AG08396 (cell line): ENCODE measurements around the gene PDE6D.
"Not testable (repeated sequence)": the region's sequence is repeated elsewhere in the genome, so short reads cannot be mapped to it uniquely, and the experiment has no call there.

ENCODE experiments used
- DNase-seq: peaks from one replicate; pipeline ENCODE4 v3.0.0; 2012; ENCODE audit warnings: low spot score, mixed read lengths

The PDE6D gene

DNA sequence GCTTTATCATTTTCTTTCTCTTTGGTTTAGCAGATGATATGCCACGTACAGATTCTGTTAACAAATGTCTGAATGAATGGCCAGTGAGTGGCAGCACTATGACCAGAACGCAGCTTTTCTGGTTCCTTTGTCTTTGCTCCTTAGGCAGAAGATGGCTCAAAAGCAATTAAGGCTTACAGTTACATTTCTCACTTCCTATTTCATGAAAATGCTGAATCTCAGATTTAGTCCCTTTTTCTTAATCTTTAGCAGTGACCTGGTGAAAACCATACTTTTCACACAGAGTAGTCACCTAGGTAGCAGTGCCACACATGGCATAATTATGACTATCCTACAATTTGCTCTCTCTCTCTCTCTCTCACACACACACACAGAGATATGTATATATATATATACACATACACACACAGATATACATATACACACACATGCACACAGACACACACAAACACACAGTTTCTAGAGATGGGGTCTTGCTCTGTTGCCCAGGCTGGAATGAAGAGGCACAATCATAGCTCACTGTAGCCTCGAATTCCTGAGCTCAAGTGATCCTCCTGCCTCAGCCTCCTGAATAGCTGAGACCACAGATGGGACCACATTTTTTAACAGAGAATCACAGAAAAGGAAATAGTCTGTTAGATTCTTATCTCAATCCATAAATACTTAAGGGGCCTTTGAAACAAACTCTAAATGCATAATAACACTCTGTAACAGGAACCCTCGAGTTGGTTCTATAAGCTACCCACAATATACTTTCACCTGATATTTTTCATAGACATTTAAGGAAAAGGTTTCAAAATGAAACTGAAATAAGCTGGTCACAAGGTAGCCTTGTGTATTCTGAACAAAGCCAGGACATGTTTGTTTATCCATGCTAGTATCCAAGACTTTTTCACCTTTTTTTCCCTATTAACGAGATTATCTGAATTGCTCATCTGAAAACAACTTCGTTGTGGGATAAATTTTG is 11.6 kb downstream of the PDE6D start:
- DNase-seq, result no peak

- DNase-seq, result no peak
Observed at GRCh38 chr2:231765496-231765929, 15.6 kb downstream of the PDE6D start.

DNA sequence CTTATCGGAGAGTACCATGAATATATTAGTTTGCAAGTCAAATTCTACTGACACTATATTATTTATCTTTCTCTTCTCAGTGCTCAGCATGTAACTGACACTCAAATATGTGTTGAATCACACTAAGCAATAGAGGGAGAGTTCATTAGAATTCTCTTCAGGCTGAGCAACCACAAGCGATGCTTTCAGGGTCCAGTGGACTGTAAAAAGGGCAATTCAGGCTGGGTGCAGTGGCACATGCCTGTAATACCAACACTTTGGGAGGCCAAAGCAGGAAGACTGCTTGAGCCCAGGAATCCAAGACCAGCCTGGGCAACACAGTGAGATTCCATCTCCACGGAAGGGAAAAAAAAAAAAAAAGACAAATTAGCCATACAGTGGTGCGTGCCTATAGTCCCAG is 16.3 kb downstream of the PDE6D start:
- DNase-seq, result no peak

- no peak for DNase-seq
Observed at GRCh38 chr2:231764124-231764523, 17.0 kb downstream of the PDE6D start.

- DNase-seq, result no peak
Observed at GRCh38 chr2:231761735-231762134, 19.3 kb downstream of the PDE6D start.

GRCh38 chr2:231752061-231752460 is 29.0 kb downstream of the PDE6D start:
- DNase-seq, result no peak

GRCh38 chr2:231751042-231751815 is 29.9 kb downstream of the PDE6D start:
- no peak for DNase-seq

- not testable (repeated sequence) for DNase-seq
Observed at GRCh38 chr2:231749016-231749415, 32.1 kb downstream of the PDE6D start.

DNA sequence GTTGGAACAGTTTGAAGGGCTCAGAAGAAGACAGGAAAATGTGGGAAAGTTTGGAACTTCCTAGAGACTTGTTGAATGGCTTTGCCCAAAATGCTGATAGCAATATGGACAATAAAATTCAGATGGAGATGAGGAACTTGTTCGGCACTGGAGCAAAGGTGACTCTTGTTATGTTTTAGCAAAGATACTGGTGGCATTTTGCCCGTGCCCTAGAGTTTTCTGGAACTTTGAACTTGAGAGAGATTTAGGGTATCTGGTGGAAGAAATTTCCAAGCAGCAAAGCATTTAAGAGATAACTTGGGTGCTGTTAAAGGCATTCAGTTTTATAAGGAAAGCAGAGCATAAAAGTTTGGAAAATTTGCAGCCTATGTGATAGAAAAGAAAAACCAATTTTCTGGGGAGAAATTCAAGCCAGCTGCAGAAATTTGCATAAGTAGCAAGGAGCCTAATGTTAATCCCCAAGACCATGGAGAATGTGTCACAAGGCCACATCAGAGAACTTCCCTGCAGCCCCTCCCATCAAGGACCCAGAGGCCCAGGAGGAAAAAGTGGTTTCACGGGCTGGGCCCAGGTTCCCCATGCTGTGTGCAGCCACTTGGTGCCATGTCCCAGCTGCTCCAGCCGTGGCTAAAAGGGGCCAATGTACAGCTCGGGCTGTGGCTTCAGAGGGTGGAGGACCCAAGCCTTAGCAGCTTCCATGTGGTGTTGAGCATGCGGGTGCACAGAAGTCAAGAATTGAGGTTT is 32.8 kb downstream of the PDE6D start:
- not testable (repeated sequence) for DNase-seq

GRCh38 chr2:231745303-231746038 is 35.6 kb downstream of the PDE6D start:
- DNase-seq, result no peak

- no peak for DNase-seq
Observed at GRCh38 chr2:231743376-231744116, 37.5 kb downstream of the PDE6D start.

DNA sequence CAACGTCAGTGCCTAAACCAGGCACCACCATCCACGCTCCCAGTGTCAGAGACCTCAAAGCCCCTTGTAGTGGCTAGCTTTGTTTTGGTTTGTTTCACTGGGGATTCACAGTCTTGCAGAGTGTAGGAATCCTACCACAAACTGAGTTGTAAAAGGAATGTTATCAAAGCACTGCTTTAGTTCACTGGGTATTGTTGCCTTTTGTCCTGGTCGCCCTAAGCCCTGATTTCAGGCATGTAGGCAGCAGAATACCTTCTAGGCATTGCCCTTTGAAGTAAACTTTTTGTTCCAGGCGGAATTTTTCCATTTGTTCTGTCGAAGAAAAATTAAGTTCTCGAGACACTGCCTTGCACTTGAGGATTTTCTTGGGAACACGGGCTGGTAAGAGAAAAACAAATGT is 43.3 kb downstream of the PDE6D start:
- no peak for DNase-seq

- no peak for DNase-seq
Observed at GRCh38 chr2:231732604-231733003, 48.5 kb downstream of the PDE6D start.

- no peak for DNase-seq
Observed at GRCh38 chr2:231727621-231728020, 53.5 kb downstream of the PDE6D start.

DNA sequence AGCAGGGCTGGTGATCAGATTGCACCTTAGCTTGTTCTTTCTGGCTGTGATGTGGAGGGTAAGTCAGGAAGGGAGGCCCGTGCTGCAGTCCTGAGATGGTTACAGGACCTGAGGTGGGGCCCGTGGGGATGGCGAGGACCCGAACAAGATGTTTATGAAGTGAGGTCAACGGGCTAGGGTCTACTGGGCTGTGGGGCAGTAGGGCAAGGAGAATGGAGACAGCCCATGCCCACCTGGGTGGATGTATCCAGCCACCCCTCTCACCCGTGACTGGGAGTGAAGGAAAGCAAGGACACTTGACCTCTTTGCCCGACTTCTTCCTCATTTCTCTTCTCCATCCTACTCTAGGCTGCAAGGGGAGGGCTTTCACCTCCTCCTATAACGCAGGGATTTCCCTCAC is 54.8 kb downstream of the PDE6D start:
- DNase-seq, result no peak

- DNase-seq, result no peak
Observed at GRCh38 chr2:231725476-231725875, 55.6 kb downstream of the PDE6D start.

DNA sequence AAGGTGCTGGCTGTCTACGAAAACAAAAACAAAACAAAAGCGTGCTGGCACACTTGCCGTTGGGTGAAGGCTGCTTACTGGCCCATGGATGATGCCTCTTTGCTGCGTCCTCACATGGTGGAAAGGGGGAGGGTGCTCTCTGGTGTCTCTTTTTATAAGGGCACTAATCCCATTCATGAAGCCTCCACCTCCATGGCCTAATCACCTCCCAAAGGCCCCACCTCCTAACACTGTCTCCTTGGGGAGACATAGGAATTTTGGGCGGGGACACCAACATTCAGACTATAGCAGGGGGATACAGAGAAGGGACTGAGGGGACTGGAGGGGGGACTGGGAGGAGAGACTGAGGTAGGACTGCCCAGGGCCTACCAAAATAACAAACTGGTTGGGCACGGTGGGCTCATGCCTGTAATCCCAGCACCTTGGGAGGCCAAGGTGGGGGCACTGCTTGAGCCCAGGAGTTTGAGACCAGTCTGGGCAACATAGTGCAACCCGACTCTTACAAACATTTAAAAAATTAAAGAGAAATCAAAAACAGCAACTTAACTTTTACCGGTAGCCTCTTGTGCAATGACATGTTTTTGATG is 58.3 kb downstream of the PDE6D start:
- no peak for DNase-seq

DNA sequence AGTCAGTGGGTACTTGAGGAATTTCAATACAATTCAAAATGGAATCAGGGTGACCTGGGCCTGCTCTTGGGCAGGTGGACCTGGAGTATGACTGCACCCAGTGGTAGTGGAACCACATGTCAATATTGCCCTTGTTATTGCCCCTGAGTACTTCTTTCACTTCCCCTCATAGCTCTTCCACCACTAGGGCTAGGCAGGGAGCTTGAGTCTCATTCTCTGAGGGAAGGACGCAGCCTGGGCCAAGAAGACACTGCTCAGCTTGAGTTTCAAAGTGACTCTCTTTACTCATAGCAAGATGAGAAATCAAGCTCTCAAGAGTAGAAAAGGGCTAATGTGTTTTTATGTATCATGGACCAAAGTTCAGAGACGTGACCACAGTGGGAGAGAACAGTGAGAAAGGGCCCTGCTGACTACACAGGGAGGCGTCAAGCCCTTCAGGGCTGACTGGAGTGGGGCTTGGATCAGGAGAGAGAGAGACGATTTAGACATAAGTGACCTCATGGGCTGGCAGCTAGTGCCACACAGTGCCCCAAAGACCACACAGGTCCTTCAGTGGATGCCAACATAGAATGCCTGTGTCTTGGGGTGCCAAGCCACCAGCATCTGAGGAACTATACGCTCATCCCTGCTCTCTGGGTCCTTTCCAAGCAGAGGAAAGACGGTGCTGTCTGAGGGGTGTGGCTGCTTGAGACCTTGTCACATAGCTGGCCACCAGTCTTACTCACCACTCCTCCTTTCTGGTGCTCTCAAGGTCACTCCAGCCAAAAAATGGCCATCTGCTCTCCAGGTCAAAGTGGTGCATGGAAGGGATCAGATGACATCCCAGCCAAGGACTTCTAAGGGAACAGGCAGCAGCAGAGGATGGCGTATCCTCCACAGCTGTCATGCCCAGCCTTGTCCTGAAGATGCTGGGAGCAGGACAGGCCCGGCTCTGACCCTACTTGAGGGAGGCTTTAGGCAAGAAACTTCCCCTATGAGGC is 59.8 kb downstream of the PDE6D start:
- no peak for DNase-seq

GRCh38 chr2:231720292-231720986 is 60.6 kb downstream of the PDE6D start:
- DNase-seq, result no peak
